ENCODE data around the gene QRFPR.

GRCh38 chr4:121308828-121309227 is 72.0 kb downstream of the QRFPR start:
- TF ChIP-seq CTCF (IDR thresholded peaks at IDR 0.05) (no peak), POLR2A (IDR thresholded peaks at IDR 0.05) (no peak)

Data from testis (tissue), 2 donors.